ENCODE results near the gene PRAMEF2.
"Not testable (repeated sequence)": the region's sequence is repeated elsewhere in the genome, so short reads cannot be mapped to it uniquely, and the experiment has no call there.

PRAMEF2 gene, protein sequence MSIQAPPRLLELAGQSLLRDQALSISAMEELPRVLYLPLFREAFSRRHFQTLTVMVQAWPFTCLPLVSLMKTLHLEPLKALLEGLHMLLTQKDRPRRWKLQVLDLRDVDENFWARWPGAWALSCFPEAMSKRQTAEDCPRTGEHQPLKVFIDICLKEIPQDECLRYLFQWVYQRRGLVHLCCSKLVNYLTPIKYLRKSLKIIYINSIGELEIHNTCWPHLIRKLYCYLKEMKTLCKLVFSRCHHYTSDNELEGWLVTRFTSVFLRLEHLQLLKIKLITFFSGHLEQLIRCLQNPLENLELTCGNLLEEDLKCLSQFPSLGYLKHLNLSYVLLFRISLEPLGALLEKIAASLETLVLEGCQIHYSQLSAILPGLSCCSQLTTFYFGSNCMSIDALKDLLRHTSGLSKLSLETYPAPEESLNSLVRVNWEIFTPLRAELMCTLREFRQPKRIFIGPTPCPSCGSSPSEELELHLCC

DNA sequence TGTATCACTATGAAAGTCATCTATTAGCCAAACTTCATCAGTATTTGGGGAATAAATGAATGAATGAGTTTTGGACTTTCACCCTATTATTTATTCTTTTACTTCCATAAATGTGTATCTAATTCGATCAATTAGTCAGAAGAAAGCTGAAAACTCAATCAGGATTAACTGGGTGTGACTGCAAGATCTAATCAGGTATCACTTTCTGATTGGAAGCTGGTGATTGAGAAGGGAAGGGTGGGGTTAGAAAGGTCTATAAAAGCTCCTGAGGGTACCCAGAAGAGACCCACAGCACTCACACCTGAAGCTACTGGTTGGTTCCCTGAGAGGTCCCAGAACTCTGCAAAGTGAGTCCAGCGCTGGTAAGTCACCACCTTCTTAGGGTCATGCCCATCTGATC is at the start of gene PRAMEF2:
TSS of gene PRAMEF2 (plus strand) at position 301 of the 400 bp plus-strand sequence. CDS start 1,924 bp downstream, outside the sequence.
- DNase-seq = not testable (repeated sequence)

DNA sequence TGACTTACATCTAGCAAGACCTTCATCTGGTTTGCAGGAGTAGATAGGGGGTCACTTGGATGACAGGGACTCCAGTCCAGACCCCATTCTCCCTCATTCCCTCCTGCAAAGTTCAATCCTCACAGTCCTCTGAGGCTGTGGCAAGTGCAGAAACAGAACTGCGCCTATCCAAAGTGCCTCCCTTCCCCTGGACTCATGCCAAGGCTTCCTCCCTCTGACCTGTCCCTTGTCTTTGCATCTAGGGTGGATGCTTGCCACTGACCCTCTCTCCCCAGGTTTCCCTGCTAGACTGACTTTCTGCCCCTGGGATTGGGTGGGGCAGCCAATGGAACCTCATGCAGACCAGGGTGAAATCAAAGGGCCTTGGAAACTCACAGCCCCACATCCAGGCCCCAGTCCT is 47.0 kb upstream of the PRAMEF2 start:
- DNase-seq = no peak

DNA sequence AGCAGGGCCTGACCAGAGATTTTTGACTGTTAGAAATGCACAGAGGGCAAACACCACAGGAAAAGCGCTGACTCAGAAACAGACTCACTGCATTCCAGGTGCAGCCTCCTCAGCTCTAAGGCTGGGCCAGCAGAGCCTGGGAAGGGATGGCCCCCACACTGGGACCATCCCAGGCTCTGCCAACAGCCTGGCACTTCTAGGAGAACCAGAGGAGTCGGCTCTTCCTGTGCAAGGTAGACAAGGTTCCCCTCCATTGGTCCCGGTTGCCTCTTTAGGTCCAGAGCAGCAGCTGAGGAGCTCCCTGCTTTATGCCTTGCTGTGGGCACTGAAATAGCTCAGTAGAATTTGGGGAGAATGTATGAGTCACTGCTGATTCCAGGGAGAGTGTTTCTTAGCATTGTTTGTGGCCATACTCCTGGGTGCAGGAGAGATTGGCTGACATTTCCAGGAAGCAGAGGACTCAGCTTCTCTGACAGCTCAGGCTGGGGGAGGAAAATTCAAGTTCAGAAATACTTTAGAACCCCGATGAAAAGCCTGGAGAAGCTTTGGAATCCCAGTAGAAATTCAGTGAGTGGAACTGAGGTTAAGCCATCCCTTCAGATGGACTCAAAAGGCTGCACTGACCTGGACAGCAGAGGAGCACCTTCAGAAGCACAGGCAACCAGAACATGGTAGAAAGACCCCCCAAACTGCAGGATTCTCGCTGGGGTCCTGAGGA is 46.0 kb upstream of the PRAMEF2 start:
- DNase-seq = no peak

DNA sequence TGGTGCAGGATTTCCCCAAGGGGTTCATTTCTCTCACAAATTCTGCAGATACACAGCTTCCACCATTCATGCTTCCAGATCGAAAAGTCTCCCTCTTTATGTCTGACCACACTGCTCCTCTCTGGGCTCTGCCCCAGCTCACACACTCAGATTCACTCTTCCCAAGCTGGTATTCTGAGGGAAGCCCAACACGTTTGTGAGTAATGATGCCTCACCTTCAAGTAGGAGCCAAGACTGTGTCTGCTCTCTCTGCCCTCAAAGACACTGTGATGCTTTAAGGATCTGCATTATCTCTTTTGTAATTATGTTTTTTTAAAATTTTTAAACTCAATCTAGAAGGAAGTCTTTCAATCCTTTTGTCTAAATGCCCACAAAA is 45.5 kb upstream of the PRAMEF2 start:
- DNase-seq = no peak

DNA sequence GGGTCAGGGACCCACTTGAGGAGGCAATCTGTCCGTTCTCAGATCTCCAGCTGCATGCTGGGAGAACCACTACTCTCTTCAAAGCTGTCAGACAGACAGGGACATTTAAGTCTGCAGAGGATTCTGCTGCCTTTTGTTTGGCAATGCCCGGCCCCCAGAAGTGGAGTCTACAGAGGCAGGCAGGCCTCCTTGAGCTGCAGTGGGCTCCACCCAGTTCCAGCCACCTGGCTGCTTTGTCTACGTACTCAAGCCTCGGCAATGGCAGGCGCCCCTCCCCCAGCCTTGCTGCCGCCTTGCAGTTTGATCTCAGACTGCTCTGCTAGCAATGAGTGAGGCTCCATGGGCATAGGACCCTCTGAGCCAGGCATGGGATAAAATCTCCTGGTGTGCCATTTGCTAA is 37.8 kb upstream of the PRAMEF2 start:
- not testable (repeated sequence) for DNase-seq

DNA sequence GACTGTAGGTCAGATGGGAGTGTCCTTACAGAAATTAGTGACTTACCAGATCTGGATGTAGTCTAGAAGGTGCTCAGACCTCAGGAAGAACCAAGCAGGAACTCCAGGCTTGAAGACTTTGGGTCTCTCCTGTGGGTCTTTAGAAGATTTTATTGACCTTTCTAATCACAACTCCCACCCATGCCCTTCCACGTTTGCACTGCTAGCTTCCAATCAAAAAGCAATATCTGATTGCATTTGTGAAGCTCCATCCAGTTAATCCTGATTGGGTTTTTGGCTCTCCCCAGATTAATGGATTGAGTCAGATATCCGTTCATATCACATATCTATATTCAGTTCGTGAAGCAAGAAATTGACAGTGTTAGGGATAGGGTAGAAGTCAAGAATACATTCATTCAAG is 25.6 kb upstream of the PRAMEF2 start, which contains the start of gene PRAMEF11:
TSS of gene PRAMEF11 (minus strand) at position 101 of the 400 bp plus-strand sequence. CDS start 2,621 bp downstream, outside the sequence.
- DNase-seq = not testable (repeated sequence)

DNA sequence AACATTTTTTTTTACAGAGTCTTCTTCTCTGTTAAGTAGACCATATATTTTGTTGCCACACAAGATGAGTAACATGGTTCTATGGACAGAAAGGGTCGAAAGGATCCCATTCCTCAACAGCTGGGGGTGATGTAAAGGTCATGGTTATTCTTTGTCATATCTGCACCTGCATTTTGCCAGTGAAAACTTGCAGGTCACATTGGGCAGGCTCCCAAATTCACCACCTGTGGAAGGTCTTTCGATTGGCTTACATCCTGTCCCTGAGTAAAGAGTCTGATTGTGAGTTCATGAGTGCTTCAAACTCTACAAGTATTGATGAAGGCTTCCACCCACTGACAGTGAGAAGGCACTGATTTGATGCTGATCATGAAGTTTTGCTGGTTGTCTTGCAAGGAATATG is 23.6 kb upstream of the PRAMEF2 start:
- not testable (repeated sequence) for DNase-seq

DNA sequence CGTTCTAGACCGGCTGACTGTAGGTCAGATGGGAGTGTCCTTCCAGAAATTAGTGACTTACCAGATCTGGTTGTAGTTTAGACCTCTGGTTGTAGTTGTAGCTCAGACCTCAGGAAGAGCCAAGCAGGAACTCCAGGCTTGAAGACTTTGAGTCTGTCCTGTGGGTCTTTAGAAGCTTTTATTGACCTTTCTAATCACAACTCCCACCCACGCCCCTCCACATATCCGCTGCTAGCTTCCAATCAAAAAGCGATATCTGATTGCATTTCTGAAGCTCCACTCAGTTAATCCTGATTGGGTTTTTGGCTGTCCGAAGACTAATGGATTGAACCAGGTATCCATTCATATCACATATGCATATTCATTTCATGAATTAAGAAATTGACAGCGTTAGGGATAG is 8.3 kb upstream of the PRAMEF2 start, which contains the start of gene HNRNPCL1:
TSS of gene HNRNPCL1 (minus strand) at position 101 of the 400 bp plus-strand sequence. CDS start 431 bp downstream, outside the sequence.
- not testable (repeated sequence) for DNase-seq

DNA sequence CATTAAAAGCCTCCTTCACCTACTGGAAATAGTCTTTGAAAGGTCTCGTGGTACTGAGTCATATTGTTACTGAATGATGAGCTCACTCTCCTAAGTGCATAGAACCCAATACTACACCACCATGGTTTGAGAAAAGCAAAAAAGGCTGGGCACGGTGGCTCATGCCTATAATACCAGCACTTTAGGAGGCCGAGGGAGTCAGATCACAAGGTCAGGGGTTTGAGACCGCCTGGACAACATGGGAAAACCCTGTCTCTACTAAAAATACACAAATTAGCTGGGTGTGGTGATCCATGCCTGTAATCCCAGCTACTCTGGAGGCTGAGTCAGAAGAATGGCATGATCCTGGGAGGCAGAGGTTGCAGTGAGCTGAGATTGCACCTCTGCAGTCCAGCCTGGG is 5.1 kb upstream of the PRAMEF2 start:
- DNase-seq = no peak

DNA sequence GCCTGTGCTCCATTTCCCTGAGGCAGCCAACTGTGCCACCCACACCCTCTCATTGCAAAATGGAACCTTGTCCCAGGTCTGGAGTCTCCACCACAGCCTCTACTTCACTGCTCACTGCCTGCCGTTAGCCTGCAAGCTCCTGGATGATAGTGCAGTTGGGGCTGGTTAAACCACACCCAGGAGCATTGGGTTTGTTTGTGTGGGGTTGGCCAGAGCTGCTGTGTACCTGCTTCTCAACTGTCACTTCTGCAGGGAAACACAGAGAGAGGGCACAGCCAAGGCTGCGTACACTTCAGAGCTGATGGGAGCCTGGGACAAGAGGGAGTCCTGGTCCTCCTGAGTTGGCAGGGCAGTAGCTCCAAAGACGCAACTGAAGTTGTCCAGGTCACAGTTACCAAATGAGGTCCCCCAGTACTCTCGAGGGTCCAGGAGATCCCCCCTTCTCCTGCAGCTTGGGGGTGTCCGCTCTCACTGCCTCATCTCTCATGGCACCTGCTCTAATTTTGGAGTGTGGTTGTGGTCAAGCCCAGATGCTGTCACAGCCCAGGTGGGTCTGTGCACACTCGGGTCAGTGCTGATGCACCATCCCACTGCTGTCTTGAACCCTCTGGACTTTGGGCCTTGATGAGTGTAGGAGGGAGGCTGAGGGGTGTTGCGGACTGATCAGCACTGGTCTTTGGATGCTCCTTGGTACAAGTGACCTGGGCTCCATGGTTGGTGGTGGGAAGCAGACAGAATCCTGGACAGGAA is 6.4 kb downstream of the PRAMEF2 start:
- DNase-seq = not testable (repeated sequence)

DNA sequence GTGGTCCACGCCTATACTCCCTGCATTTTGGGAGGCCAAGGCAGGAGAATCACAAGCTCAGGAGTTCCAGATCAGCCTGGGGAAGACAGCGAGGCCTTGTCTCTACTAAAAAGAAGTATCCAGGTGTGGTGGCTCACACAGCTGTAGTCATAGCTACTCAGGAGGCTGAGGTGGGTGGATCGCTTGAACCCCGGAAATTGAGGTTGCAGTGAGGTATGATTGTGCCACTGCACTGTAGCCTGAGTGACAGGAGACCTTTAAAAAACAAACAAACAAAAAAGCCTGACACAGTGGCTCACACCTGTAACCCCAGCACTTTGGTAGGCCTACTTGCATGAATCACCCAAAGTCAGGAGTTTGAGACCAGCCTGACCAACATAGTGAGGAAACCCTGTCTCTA is 21.6 kb downstream of the PRAMEF2 start:
- not testable (repeated sequence) for DNase-seq

DNA sequence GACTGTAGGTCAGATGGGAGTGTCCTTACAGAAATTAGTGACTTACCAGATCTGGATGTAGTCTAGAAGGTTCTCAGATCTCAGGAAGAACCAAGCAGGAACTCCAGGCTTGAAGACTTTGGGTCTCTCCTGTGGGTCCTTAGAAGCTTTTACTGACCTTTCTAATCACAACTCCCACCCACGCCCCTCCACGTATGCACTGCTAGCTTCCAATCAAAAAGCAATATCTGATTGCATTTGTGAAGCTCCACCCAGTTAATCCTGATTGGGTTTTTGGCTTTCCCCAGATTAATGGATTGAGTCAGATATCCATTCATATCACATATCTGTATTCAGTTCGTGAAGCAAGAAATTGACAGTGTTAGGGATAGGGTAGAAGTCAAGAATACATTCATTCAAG is 29.2 kb downstream of the PRAMEF2 start, which contains the start of gene PRAMEF4:
TSS of gene PRAMEF4 (minus strand) at position 101 of the 400 bp plus-strand sequence. CDS start 2,807 bp downstream, outside the sequence.
- not testable (repeated sequence) for DNase-seq

DNA sequence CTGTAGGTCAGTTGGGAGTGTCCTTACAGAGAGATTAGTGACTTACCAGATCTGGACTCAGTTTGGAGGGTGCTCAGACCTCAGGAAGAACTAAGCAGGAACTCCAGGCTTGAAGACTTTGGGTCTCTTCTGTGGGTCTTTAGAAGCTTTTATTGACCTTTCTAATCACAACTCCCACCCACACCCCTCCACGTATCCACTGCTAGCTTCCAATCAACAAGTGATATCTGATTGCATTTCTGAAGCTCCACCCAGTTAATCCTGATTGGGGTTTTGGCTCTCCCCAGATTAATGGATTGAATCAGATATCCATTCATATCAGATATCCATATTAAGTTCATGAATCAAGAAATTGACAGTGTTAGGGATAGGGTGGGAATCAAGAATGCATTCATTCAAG is 41.3 kb downstream of the PRAMEF2 start, which contains the start of gene PRAMEF10:
TSS of gene PRAMEF10 (minus strand) at position 101 of the 400 bp plus-strand sequence. CDS start 2,423 bp downstream, outside the sequence.
- not testable (repeated sequence) for DNase-seq

DNA sequence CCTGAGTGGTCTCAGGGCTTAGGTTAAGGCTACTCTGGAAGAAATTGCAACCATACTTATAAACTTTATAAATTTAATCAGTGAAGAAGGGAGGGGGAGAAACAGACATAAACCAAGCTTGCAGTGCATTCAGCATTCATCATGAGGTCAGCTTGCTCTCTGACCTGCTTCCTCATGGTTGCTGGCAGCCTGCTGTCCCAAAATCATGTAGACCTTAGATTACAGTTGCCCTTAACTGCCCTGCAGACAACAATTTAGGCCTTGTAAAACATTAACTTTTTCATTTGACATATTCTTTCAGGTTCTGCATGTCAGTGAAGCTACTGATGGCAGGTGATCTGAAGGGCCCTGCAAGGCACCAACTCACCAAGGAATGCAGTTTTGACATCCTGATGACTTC is 42.3 kb downstream of the PRAMEF2 start:
- not testable (repeated sequence) for DNase-seq

DNA sequence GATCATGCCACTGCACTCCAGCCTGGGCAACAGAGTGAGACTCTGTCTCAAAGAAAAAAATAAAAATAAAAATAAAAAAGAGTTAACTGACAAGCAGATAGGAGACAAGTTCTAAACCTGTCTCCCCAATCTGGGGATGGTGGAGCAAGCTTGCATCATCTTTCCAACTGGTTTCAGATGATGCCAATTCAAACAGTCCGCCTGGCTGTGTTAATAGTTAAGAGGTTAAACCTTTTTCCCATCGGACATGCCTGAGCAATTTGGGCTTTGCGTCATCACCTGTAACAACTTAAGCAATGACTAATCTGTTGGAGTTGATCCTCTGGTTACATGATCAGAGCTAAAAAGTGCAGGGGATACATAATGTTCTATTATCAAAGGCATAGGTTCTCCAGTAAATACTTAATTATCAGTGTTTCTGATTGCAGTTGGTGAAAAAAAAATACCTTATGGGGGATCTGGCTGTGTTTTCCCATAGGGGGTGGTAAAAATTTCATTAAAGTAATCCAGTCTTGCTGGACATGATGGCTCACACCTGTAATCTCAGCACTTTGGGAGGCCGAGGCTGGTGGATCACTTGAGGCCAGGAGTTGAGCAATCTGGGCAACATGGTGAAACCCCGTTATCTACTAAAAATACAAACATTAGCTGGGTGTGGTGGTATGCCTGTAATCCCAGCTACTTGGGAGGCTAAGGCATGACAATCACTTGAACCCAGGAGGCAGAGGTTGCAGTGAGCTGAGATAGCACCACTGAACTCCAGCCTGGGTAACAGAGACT is 47.1 kb downstream of the PRAMEF2 start:
- DNase-seq = not testable (repeated sequence)
